Measurements from ENCODE around the gene FCHSD1. TPM values are rescaled to one million over a fixed set of nuclear protein-coding genes. Genes with fewer than 3 reads are reported as not detected.

Gene FCHSD1
- total RNA-seq, 3 donors from 2014 or later = 18.1 to 32.1 (median 24.3) TPM

DNA sequence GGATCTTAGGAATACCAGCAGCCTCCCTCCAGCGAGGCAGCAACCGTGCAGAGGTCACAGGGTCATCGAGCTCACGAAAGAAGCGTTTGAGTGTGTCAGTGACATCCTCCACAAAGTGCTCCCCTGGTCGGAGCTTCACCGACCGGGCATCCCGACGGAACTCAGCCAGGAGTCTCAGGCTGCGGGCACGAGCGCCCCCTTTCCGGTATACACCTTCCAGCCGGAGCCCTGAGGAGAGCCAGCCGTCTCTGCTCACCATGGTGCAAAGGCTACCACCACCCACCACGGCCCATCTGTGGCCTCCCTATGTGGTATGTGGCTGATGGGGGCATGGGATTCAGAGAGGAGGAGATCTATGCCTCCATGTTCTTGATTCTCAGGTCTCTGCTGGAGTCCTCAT, 10.8 kb upstream of the FCHSD1 start:
- Histone ChIP-seq H3K36me3 (no peaks in the 10 kb centered on the region), H3K27ac (no peak overlapping the region), H3K27me3 (no peaks in the 10 kb centered on the region), H3K4me3 (no peak overlapping the region), H3K4me1 (no peaks in the 10 kb centered on the region), H3K9me3 (no peaks in the 10 kb centered on the region)
- TF ChIP-seq POLR2AphosphoS5 (IDR thresholded peaks at IDR 0.05) (no peak), POLR2A (IDR thresholded peaks at IDR 0.05) (no peak)
- DNase-seq (ENCODE audit: low spot score in 2 of 2) = no peak
- intact Hi-C loops (cut with DNase I; ENCODE audit: low total_unique reads) = no loop called here

GRCh38 chr5:141657937-141658545, 6.8 kb upstream of the FCHSD1 start:
- DNase-seq (ENCODE audit: low spot score in 2 of 2) = no peak
- intact Hi-C loops (cut with DNase I; ENCODE audit: low total_unique reads) = no loop called here
- Histone ChIP-seq H3K9me3 (no peaks in the 10 kb centered on the region), H3K4me3 (no peak overlapping the region), H3K36me3 (no peaks in the 10 kb centered on the region), H3K4me1 (no peaks in the 10 kb centered on the region), H3K27me3 (no peaks in the 10 kb centered on the region), H3K27ac (no peak overlapping the region)
- TF ChIP-seq, protein P1, sequence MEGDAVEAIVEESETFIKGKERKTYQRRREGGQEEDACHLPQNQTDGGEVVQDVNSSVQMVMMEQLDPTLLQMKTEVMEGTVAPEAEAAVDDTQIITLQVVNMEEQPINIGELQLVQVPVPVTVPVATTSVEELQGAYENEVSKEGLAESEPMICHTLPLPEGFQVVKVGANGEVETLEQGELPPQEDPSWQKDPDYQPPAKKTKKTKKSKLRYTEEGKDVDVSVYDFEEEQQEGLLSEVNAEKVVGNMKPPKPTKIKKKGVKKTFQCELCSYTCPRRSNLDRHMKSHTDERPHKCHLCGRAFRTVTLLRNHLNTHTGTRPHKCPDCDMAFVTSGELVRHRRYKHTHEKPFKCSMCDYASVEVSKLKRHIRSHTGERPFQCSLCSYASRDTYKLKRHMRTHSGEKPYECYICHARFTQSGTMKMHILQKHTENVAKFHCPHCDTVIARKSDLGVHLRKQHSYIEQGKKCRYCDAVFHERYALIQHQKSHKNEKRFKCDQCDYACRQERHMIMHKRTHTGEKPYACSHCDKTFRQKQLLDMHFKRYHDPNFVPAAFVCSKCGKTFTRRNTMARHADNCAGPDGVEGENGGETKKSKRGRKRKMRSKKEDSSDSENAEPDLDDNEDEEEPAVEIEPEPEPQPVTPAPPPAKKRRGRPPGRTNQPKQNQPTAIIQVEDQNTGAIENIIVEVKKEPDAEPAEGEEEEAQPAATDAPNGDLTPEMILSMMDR (IDR thresholded peaks at IDR 0.05) = no peak
- no peak for TF ChIP-seq POLR2AphosphoS5 (IDR thresholded peaks at IDR 0.05)
- TF ChIP-seq POLR2A (IDR thresholded peaks at IDR 0.05) = no peak

- intact Hi-C loops (cut with DNase I; ENCODE audit: low total_unique reads) = no loop called here
- DNase-seq (ENCODE audit: low spot score in 2 of 2) = no peak
- Histone ChIP-seq H3K36me3 (no peaks in the 10 kb centered on the region), H3K27me3 (no peaks in the 10 kb centered on the region), H3K4me1 (no peaks in the 10 kb centered on the region), H3K9me3 (no peaks in the 10 kb centered on the region), H3K27ac (no peak overlapping the region), H3K4me3 (no peak overlapping the region)
- TF ChIP-seq POLR2AphosphoS5 (IDR thresholded peaks at IDR 0.05) (no peak), POLR2A (IDR thresholded peaks at IDR 0.05) (no peak)
- TF ChIP-seq, protein P1 (IDR thresholded peaks at IDR 0.05) = no peak
Observed at GRCh38 chr5:141657404-141657803, 6.2 kb upstream of the FCHSD1 start.

DNA sequence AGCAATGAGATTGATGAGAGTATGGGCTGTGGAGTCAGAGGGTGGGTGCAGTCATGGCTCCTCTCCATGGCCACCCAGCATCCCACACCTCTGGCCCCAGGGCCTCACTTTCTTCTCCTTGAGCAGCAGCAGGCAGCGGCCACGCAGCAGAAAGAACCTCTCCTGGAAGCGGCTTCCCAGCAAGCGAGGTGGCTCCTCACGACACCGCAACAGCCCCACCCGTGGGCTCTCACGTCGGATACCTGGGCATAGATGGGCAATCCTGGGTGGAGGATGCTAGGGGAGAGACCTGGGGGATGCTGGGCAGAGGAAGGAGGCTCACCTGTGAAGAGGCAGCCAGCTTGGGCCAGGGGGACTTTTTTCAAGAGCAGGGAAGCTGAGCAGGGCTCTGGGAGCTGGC, 5.2 kb upstream of the FCHSD1 start:
- TF ChIP-seq POLR2AphosphoS5 (IDR thresholded peaks at IDR 0.05) = no peak
- no peak for TF ChIP-seq POLR2A (IDR thresholded peaks at IDR 0.05)
- TF ChIP-seq, protein P1 (IDR thresholded peaks at IDR 0.05) = no peak
- no peak overlapping the region for H3K4me3 ChIP-seq
- DNase-seq (ENCODE audit: low spot score in 2 of 2) = no peak
- intact Hi-C loops (cut with DNase I; ENCODE audit: low total_unique reads) = no loop called here
- H3K36me3 ChIP-seq = no peaks in the 10 kb centered on the region
- H3K9me3 ChIP-seq = no peaks in the 10 kb centered on the region
- H3K4me1 ChIP-seq = no peaks in the 10 kb centered on the region
- no peak overlapping the region for H3K27ac ChIP-seq
- no peaks in the 10 kb centered on the region for H3K27me3 ChIP-seq

DNA sequence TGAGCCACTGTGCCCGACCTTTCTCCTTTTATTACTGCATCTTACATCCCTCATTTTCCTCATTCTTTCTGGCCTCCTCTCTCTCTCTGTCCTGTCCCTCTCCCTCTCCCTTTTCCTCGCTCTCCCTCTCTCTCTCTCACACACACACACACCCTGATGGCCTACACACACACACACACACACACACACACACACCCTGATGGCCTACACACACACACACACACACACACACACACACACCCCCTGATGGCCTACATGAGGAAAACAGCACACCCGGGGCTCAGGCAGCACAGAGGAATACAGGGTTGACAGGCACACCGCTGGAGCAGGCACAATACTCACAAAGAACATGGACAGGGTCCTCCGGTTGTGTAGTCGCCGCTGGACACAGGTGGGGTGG, 3.8 kb upstream of the FCHSD1 start:
- TF ChIP-seq POLR2AphosphoS5 (IDR thresholded peaks at IDR 0.05) (no peak), POLR2A (IDR thresholded peaks at IDR 0.05) (no peak)
- TF ChIP-seq, protein P1 (IDR thresholded peaks at IDR 0.05) = no peak
- H3K4me1 ChIP-seq = peaks cover 0 to 5% of the 10 kb centered on the region in 2 donors

More for the DNA sequence above, 3.8 kb upstream of the FCHSD1 start:
- DNase-seq (ENCODE audit: low spot score in 2 of 2) = no peak
- Histone ChIP-seq H3K36me3 (no peaks in the 10 kb centered on the region), H3K27ac (no peak overlapping the region), H3K4me3 (no peak overlapping the region), H3K9me3 (no peaks in the 10 kb centered on the region), H3K27me3 (no peaks in the 10 kb centered on the region)
- intact Hi-C loops (cut with DNase I; ENCODE audit: low total_unique reads) = no loop called here
